HG03095 (cell line): ENCODE data around the gene ITPR2.

Experiments
- ATAC-seq: cut with Tn5 transposase; IDR thresholded peaks from one replicate; pipeline ENCODE4 v1.9.1; 2021; ENCODE audit warnings: moderate library complexity; ENCODE audit not compliant: unreplicated experiment

Gene ITPR2

DNA sequence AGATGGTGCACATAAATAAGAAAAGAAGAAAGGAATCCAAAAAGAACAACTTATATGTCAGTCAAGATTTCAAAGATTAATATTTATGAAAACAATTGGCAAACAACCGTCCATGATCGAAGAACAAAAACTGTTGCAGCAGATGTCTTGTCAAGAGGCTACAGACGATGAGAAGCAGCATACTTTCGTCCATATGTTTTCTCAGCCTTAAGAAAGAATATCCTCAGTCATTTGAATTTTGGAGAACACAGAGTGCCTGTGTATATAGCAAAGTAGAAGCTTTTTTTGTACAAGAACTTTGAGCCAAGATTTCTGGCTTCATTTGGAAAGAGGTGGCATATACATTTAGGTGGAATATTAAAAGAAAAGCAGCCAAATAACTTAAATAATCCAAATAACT lies 297.2 kb downstream of the ITPR2 start:
- no peak for ATAC-seq

DNA sequence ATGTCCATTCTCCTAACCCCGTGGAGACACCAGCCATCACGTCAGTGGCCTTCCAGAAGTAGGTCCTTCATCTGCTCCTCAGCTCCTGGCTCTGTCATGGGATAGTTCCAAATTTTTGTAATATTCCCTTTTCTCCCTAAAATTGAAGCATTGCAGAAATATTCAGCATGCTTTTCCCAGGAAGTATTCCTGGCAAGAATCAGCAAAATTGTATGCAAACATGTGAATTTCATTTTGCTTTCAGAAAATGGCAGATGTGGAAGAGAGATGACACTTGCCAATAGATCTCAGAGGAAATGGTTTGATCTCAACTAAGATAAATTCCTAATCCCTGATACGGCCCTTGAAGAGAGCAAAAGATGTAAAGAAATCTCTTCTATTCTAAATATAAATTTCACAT lies 298.9 kb downstream of the ITPR2 start:
- ATAC-seq = no peak

DNA sequence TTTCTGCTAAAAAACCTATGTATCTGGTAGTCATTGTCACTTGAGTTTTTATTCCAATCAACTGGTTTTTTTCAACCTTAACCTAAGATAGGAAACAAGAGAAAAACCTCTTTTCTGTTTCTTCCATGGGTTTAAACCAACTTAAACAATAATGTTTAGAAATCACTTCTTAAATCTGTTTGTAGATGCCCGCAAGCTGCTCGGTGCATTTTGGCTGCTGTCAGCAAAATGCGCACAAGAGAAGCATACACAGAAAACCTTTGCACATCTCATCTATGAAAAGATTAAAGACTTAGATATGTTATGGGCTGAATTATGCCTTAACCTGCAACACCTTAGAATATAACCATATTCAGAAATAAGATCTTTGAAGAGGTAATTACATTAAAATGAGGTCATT lies 299.8 kb downstream of the ITPR2 start:
- ATAC-seq = no peak

DNA sequence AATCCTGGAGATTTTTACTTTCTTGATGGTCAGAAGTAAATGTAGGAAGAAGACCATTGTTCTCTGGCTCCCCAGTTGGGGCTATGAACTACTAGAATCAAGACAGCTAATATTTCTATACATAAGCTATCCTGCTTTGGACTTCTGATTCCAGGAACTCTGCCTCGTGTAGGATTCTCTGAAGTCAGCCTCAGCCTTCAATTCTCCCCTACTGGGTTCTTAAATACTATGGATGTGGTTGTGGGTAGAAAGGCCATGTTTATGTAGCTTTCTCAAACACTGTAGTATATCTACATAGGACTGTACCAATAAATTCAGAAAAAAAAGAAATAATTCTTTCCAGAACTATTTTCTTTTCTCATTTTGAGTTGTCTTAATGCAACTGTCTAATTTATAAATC lies 302.5 kb downstream of the ITPR2 start:
- no peak for ATAC-seq

DNA sequence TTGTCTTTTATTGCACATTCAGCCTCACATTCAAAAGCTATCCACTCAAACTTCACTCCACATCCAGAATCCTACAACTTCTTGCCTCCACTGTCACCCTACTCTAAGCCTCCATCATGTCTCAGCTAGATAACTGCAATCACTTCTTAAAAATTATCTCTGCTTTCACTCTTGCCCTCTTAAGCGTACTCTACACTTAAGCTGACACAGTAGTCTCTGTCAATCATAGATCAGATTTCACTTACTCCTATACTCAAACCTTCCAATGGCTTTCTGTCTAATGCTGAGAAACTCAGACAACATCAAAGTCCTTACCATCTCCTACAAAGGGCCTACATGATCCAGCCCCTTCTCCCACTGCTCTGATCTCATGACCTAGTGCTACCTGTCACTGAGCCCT lies 304.1 kb downstream of the ITPR2 start:
- ATAC-seq = no peak

DNA sequence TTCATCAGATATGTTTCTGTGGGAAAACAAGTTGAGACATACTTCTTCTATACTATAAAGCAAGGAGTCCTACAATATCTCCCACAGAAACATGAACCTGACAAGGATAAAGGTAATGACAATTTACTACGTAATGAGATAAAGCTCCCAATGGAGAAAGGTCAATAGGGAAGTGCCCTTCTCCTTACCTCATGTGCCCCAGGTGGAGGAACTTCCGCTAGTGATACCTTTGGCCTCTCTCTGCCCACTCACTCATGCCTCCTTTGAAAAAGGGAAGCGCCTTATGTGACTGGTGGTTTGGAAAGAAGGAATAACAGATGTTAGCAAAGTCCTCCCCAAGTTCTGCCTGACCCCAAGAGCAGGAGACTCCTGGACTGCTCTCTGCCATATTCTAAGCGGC lies 305.3 kb downstream of the ITPR2 start:
- no peak for ATAC-seq

DNA sequence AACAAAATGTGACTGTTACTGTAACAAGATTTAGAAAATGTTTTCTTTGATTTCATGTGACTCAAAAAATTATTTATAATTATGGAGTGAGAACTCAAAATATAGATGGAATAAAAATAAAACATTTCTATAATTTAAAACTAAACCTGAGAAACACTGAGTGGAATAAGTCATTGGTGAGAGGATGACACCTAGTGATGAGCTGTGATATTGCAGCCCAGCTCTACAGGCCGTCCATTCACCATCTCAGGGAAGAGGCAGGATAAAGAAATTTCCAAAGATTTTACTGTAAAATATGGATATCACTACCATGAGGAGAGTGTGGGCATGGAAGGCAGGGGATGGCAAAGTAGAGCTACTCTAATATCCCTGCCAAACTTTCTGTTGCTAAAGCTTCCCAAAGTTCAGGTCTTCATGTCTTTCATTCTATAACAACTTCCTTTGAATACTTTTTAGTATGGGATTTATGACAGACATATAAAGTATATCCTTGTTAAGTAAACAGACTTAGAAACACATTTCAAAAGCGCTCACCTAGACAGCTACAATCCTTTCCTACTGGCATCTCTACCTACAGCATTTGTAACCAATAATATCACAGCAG lies 308.0 kb downstream of the ITPR2 start:
- ATAC-seq = no peak

DNA sequence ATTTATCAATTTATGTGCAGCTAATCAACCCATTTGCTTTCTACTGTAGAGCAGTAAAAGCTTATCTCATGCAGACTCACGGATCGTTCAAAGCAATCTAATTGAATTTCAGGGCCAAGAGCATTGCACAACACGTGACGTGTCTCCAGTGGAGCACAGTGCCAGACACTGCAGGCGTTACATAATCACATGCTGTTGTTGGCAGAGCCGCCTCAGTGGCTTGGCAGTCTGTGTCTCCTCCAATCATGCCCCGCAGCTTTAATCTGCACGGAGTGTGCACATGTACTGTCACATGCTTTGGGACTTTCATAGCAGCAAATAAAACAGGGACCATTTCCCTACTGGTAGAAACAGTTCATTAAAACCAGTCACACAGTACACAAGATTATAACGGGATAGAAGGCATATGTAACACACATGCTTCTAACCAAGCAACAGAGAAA lies 309.3 kb downstream of the ITPR2 start:
- no peak for ATAC-seq

DNA sequence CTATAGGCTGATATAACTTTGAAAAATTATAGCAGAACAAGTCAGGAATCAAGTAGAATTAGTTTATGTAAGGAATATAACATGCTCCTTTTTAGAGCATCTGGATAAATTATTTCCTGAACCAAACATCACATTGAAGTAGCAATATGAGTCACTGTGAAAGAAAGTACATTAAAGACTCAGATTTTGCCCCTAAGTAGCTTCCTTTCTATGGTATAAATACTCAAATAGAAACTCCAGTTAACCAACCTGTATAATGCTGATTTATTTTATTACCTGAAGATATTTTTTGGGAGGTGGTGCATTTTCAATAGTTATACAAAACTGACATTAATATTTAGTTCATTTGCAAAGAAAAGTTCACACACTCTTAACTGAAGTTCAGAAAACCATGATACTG lies 312.1 kb downstream of the ITPR2 start:
- peak; percentile 50 for ATAC-seq

DNA sequence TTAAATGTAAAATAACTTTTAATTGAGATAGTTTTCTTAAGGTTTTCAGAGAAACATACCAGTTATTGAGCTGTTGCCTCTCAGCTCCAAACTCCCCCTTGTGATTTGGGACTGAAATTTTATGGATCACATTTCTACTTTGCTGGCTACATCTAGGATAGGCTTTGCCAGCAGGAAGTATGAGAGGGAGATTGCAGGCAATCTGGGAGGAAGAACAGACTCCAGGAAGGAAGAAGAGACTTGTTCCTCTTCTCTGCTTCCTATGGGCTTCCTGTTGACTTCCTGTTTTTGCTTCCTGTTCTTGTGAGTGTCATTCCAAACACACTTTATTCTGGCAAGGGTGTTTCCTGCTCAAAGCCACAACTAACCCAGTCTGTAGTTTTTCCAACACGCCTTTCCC lies 312.9 kb downstream of the ITPR2 start:
- ATAC-seq = no peak

DNA sequence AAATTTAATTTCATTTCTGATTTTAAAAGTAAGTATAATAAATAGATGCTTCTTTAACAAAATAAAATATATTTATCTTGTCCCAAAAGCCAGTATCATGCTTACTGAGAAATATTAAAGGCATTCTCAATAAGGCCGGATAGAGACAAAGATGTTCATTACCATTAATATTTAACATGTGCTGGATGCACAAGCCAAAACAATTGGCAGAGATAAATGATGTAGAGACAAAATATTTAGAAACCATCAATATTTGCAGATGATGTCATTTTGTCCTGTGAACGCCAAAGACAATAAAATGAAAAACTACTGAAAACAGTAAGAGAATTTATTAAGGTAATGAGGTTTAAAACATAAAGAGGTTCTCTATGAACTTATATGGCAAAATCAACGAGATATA lies 313.5 kb downstream of the ITPR2 start:
- ATAC-seq = no peak

DNA sequence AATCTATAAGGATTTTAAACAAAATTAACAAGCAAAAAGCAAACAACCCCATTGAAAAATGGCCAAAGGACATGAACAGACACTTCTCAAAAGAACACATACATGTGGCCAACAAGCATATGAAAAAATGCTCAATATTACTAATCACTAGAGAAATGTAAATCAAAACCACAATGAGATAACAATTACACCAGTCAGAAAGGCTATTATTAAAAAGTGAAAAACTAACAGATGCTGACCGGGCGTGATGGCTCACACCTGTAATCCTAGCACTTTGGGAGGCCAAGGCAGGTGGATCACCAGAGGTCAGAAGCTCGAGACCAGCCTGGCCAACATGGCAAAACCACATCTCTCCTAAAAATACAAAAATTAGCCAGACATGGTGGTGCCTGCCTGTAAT lies 315.7 kb downstream of the ITPR2 start:
- peak; percentile 78 for ATAC-seq

DNA sequence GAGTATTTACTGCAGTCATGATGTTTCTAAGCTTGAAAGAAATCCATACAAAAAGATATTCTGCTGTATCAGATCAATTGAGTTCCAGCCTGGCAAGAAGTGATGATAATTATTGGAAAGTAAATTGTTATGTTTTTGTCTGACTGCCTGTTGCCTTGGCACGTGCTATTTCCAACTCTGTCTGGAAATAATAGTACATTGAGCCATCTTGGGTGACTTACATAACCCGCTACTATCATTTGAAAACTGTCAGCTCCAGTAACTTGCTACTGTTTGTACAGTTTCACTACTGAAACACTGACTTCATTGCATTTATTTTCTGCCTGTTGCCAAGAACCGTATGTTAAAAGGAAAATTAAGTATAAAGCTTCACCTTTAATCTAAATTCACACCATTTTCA lies 318.6 kb downstream of the ITPR2 start:
- no peak for ATAC-seq

DNA sequence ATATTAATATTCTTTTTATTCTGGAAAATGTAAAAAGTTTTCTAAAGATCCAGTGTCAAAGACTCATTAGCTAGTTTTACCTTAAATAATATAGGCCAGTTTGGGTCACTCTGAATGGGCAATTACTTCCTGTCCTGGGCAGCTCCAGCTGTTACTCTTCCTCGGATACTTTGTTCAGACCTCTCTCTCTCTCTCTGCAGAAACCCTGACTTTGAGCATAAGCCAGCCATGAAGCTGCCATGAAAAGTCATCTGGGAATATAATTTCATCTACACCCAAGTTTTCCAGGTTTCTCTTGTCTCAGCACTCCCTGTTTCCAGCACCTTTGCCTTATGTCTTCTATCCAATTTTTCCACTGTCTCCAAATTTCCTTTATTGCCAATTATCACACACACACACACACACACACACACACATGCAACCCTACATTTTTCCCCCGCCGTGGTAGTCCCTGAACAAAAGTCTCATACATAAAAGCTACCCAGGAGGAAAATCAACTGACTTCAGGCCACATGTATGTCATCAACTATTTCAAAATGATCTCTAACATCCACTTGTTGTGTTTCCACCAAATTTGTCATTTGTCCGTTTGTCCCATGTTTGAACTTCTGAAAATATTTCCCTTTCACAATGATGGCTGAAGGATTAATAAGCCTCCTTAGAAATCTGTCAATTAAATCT lies 319.5 kb downstream of the ITPR2 start:
- no peak for ATAC-seq

DNA sequence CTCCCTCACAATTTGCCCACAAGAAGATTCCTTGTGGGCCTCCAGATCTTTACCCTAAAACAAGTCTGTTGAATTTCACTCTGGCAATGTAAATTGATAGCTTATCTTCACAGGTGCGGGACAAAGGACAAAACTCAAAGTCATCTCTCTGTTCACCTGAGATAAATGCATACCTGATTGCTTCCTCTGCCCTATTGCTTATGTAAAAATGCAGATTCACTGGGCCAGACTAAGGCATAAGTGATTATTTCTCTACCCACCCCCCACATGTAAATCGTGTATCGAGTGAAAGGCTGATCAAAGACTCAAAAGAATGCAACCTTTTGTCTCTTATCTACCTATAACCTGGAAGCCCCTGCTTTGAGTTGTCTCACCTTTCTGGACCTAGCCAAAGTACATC lies 320.8 kb downstream of the ITPR2 start:
- no peak for ATAC-seq

DNA sequence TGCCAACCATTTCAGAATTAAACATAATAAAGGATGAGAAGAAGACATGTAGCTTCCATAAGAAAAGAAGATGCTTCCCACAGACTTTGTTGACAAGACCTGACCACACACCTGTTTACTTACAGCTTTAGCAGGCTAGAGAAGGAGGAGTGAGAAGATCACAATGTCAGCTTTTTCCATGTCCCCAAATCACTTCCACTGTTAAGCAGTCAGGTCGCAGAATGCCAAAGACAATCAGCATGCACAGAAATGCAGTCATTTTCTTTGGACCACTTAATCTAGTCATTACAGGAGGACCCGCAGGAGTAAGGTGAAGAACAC lies 322.7 kb downstream of the ITPR2 start:
- no peak for ATAC-seq

DNA sequence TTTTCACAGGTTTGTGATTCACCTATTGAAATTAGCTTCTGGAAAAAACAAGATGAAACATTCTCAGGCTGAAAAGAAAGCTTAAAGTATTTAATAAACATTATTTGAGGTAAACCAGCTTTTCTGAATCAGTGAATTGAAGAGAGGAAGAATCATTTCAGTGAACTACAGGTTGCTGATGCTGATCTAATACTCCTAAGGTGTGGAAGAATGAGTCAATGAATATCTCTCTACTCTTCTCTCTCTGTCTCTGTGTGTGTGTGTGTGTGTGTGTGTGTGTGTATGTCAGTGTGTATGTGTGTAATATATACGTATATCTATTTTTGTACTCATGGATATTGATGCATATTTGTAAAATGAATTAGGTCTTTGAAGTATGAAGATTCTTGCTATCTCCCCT lies 325.4 kb downstream of the ITPR2 start:
- no peak for ATAC-seq

DNA sequence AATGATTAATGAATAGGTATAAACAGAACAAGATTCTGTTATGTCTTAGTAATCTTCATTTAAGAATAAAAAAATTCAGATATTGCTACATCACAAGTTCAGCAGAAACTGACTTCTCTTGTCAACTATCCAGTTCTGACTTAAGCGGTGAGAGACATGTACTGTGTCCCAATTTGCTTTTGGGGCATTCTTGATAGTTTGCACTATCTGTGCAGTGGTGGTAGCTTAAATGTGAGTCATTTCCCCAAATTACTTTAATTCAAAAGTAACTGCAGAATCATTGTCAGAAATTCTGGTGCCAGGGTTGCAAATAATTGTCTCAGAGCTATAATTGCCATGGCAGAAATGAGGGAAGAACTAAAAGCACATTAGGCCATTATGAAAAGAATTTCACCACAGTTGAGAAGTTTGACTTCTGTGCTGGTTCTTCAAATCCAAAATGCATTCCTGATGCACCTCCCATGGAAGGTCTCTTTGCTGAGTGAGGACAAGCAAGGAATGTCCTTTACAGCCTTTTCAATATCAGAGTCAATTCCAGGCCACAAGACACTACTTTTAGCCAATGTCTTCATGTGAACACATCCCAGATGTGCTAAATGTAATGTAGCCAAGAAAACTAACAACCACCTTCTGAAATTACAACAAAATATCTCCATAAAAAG lies 332.9 kb downstream of the ITPR2 start:
- ATAC-seq = no peak

DNA sequence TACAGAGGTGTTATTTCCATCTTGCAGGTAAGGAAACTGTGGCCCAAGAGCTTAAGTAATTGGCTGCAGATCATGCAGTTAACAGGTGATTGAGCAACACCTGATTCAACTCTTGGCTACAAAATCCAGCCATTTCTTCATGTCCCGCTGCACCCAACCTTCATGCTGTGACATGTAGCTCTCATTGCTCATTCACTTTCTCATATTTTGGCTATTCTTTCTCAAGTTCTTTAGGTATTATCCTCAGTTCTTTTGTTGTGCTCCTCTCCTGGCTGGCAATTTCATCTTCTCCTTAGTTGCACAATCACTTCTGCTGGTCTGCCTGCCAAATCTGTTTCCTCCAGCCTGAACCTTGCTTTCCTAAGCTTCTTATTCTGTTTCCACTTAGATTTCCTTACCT lies 336.8 kb downstream of the ITPR2 start:
- no peak for ATAC-seq

DNA sequence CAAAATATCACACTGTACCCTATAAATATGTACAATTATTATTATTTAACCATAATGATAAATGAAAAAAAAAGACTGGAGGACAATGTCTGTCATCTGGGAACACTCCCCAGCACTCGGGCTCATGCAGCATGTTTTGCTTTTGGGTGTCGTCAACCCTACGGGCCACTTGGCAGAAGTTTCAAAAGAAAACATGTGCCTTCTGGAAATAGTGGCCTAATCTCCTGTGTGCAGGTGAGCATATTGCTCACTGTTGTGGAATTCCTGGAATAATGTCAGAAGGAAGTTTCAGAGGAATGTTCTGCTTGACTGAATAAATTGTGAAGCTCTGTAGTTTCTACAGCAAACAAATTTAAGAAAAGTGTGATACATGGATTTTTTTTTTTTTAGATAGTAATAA lies 339.3 kb downstream of the ITPR2 start:
- no peak for ATAC-seq

DNA sequence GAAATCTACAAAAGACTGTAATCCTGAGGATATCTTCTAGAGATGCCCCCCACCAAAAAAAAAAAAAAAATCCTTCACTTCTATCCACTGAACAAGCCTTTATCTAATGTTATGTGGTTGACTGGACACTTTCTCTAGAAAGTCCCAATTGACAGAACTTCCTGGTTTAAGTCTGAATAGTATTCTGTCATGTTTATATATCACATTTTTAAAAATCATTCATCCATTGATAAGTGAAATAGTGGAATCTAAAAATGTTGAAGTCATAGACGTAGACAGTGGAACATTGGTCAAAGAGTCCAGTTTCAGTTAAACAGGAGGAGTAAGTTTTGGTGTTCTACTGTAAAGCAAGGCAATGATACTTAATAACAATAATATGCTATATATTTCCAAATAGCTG lies 340.6 kb downstream of the ITPR2 start:
- no peak for ATAC-seq

DNA sequence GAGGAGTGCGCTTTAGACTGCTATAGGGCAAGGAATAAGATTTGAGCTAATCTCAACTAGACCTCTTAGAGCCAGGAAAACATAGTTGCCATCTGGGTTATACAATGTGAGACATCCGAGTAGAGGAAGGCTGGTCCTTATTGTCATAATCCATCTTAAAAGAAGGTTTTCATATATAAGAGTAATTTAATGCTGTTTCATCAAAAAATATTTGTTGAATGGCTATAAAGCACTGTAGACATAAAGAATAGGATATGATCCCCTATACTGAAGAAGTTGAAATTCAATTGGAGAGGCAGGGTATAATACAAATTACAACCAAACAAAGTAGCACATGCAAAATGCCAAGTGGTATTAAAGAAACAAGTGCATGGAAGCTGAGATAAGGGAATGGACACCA lies 343.1 kb downstream of the ITPR2 start:
- ATAC-seq = no peak

DNA sequence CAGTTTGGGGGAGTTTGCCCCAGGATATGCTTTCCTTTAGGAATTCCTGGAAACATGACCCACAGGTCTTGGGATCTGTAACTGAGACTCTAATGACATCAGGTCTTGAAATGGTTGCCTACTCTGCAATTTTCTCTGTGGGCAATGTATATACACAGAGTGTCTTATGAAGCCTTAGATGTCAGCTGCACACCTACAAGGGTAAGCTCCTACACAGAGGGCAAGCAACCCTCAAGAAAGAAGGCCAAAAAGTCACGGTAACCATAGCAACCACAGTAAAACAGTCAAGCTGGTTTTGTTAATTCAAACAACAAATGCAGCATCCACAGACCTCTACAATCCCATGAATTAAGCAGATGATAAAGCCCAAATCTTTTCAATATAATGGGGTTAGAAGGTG lies 344.6 kb downstream of the ITPR2 start:
- ATAC-seq = no peak
